HEK293 (cell line): ENCODE measurements around the gene FXYD4.

Experiments used
- CTCF ChIP-seq: fragments of 450-650 bp; formaldehyde crosslinking; IDR thresholded peaks from 2 replicates; pipeline ENCODE4 v1.5.1; 2016; ENCODE audit warnings: missing biosample characterization, missing genetic modification characterization
- KLF1 ChIP-seq: fragments of 450-650 bp; formaldehyde crosslinking; IDR thresholded peaks from 2 replicates; pipeline ENCODE4 v1.5.1; 2016; ENCODE audit warnings: missing biosample characterization, missing genetic modification characterization
- ZNF214 ChIP-seq: fragments of 450-650 bp; formaldehyde crosslinking; IDR thresholded peaks from 2 replicates; pipeline ENCODE4 v1.5.1; 2017; ENCODE audit warnings: missing biosample characterization, mild to moderate bottlenecking, missing genetic modification characterization, borderline replicate concordance
- ZNF24 ChIP-seq: fragments of 450-650 bp; formaldehyde crosslinking; IDR thresholded peaks from 2 replicates; pipeline ENCODE4 v1.5.1; 2016; ENCODE audit warnings: missing biosample characterization, missing genetic modification characterization
- ZXDB ChIP-seq: fragments of 450-650 bp; formaldehyde crosslinking; IDR thresholded peaks from 2 replicates; pipeline ENCODE4 v1.5.1; 2016; ENCODE audit warnings: missing biosample characterization, missing genetic modification characterization

DNA sequence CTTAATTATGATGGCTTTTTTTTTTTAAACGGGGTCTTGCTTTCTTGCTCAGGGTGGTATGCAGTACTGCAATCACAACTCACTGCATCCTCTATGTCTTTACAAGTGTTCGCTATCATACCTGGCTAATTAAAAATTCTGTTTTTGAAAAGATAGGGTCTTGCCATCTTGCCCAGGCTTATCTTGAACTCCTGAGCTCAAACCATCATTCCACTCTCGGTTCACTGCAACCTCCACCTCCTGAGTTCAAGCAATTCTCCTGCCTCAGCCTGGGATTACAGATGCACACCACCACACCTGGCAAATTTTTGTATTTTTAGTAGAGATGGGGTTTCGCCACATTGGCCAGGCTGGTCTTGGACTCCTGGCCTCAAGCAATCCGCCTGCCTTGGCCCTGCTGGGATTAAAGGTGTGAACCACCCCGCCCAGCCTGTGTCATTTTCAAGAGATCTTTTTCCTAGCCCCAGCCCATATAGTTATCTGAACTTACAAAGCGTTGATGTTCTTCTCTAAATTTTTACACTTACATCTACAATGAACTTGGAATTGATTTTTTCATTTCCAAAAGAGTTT is 31.5 kb downstream of the FXYD4 start:
- TF ChIP-seq ZNF214 (tag by site-specific recombination) (no peak), CTCF (tag by site-specific recombination) (no peak), ZNF24 (tag by site-specific recombination) (no peak), ZXDB (no peak), KLF1 (tag by site-specific recombination) (peak; percentile 52)
